GM23338 (cell line): ENCODE results near the gene KRT3. TPM values are rescaled to one million over a fixed set of nuclear protein-coding genes. Genes with fewer than 3 reads are reported as not detected.

Experiments
- ATAC-seq: fragments of 200-7000 bp; cut with Tn5 transposase; 3 replicates; pipeline ENCODE4 v1.9.1; 2020
- DNase-seq: peaks from one replicate; pipeline ENCODE4 v3.0.0-alpha.2; 2015; ENCODE audit warnings: low spot score
- H2AFZ ChIP-seq: fragments of 200-600 bp; sonication (generic); 2 replicates; pipeline ENCODE4 v1.8.0; 2016; ENCODE audit warnings: antibody characterized with exemption, mild to moderate bottlenecking, moderate library complexity
- H3F3A ChIP-seq: fragments of 200-600 bp; sonication (generic); replicated peaks from 2 replicates; pipeline ENCODE4 v1.8.0; 2017; ENCODE audit warnings: antibody characterized with exemption, mixed run types, low read depth
- H3K27ac ChIP-seq: fragments of 200-600 bp; sonication (generic); 2 replicates; pipeline ENCODE4 v1.6.1; 2016; ENCODE audit warnings: low read depth
- H3K27me3 ChIP-seq: fragments of 200-600 bp; sonication (generic); 2 replicates; pipeline ENCODE4 v1.8.0; 2016; ENCODE audit warnings: mild to moderate bottlenecking, mixed run types, moderate library complexity; ENCODE audit not compliant: insufficient read depth
- H3K36me3 ChIP-seq: fragments of 200-600 bp; sonication (generic); 2 replicates; pipeline ENCODE4 v1.8.0; 2016; ENCODE audit warnings: mild to moderate bottlenecking; ENCODE audit not compliant: insufficient read depth
- H3K4me1 ChIP-seq: fragments of 200-600 bp; sonication (generic); 2 replicates; pipeline ENCODE4 v1.8.0; 2016; ENCODE audit warnings: mild to moderate bottlenecking, moderate library complexity; ENCODE audit not compliant: insufficient read depth
- H3K4me2 ChIP-seq: fragments of 200-600 bp; sonication (generic); 2 replicates; pipeline ENCODE4 v1.7.1; 2017; ENCODE audit warnings: mixed run types
- H3K4me3 ChIP-seq: fragments of 200-600 bp; sonication (generic); 2 replicates; pipeline ENCODE4 v1.6.1; 2016; ENCODE audit warnings: mixed run types
- H3K79me2 ChIP-seq: fragments of 200-600 bp; sonication (generic); replicated peaks from 2 replicates; pipeline ENCODE4 v1.8.0; 2017; ENCODE audit warnings: mild to moderate bottlenecking; ENCODE audit not compliant: insufficient read depth
- H3K9me2 ChIP-seq: fragments of 200-600 bp; sonication (generic); 2 replicates; pipeline ENCODE4 v1.8.0; 2017; ENCODE audit not compliant: insufficient read depth
- H4K20me1 ChIP-seq: fragments of 200-600 bp; sonication (generic); replicated peaks from 2 replicates; pipeline ENCODE4 v1.8.0; 2017; ENCODE audit warnings: mild to moderate bottlenecking; ENCODE audit not compliant: insufficient read depth
- H3K27ac Mint-ChIP-seq: 2 replicates; pipeline ENCODE4 v1.8.0; 2020; ENCODE audit warnings: inconsistent platforms, mild to moderate bottlenecking, moderate library complexity, mixed read lengths
- H3K27me3 Mint-ChIP-seq: 3 replicates; pipeline ENCODE4 v1.8.0; 2022; ENCODE audit warnings: low read depth, mild to moderate bottlenecking, moderate library complexity, mixed read lengths, inconsistent platforms; ENCODE audit not compliant: insufficient read depth, poor library complexity
- H3K36me3 Mint-ChIP-seq: 3 replicates; pipeline ENCODE4 v1.8.0; 2021; ENCODE audit warnings: low read depth, mild to moderate bottlenecking, inconsistent platforms, moderate library complexity, mixed read lengths
- H3K4me1 Mint-ChIP-seq: 3 replicates; pipeline ENCODE4 v1.8.0; 2020; ENCODE audit warnings: mild to moderate bottlenecking, inconsistent platforms, mixed read lengths
- H3K4me3 Mint-ChIP-seq: 3 replicates; pipeline ENCODE4 v1.8.0; 2021; ENCODE audit warnings: moderate library complexity, mild to moderate bottlenecking, inconsistent platforms, mixed read lengths
- H3K9me3 Mint-ChIP-seq: 3 replicates; pipeline ENCODE4 v1.8.0; 2020; ENCODE audit warnings: moderate library complexity, mild to moderate bottlenecking, inconsistent platforms, mixed read lengths
- CTCF ChIP-seq, 2 experiments: fragments of 200-600 bp in 1 of 2; sonication (generic) in 1 of 2; conservative IDR thresholded peaks; 2 replicates each; pipeline versions ENCODE4 v1.5.1 to v1.6.1; 2016 to 2017; ENCODE audit warnings: antibody characterized with exemption in 2 of 2, low read depth in 2 of 2, mild to moderate bottlenecking in 2 of 2, moderate library complexity in 1 of 2
- EZH2 ChIP-seq: fragments of 200-600 bp; sonication (generic); IDR thresholded peaks from one replicate; pipeline ENCODE4 v1.8.0; 2017; ENCODE audit warnings: antibody characterized with exemption, mild to moderate bottlenecking, low read depth; ENCODE audit not compliant: unreplicated experiment
- EZH2phosphoT487 ChIP-seq: fragments of 200-600 bp; sonication (generic); IDR thresholded peaks from one replicate; pipeline ENCODE4 v1.8.1; 2018; ENCODE audit warnings: antibody characterized with exemption; ENCODE audit not compliant: unreplicated experiment
- JUNB ChIP-seq: IDR thresholded peaks from one replicate; pipeline ENCODE4 v1.6.1; 2016; ENCODE audit warnings: antibody characterized with exemption; ENCODE audit not compliant: unreplicated experiment
- NANOG ChIP-seq: IDR thresholded peaks from 2 replicates; pipeline ENCODE4 v1.6.1; 2016; ENCODE audit warnings: antibody characterized with exemption, borderline replicate concordance
- POLR2AphosphoS5 ChIP-seq: IDR thresholded peaks from 2 replicates; pipeline ENCODE4 v1.6.1; 2016; ENCODE audit warnings: antibody characterized with exemption, low read depth
- REST ChIP-seq: IDR thresholded peaks from one replicate; pipeline ENCODE4 v1.6.1; 2018; ENCODE audit warnings: antibody characterized with exemption; ENCODE audit not compliant: unreplicated experiment
- STAT1 ChIP-seq: IDR thresholded peaks from one replicate; pipeline ENCODE4 v1.6.1; 2016; ENCODE audit warnings: antibody characterized with exemption; ENCODE audit not compliant: unreplicated experiment
- ZNF114 ChIP-seq: fragments of 250-450 bp; sonication (Bioruptor Pico); IDR thresholded peaks from 2 replicates; pipeline ENCODE4 v1.5.0; 2020; ENCODE audit warnings: mild to moderate bottlenecking, moderate library complexity
- ZNF331 ChIP-seq: fragments of 250-450 bp; sonication (Bioruptor Pico); IDR thresholded peaks from 2 replicates; pipeline ENCODE4 v1.5.0; 2020; ENCODE audit warnings: low read depth, mild to moderate bottlenecking, moderate library complexity
- polyA plus RNA-seq: library from polyadenylated mRNA; unstranded; fragments of >200 nt; fragmentation: Nextera tagmentation; extraction: Ambion mirVana; gene quantifications from 2 replicates; pipeline ENCODE4 v1.2.1, GENCODE V29; 2016
- total RNA-seq: library from RNA; depleted of rRNA; stranded (reverse); fragments of >200 nt; shearing (Covaris generic); gene quantifications from 2 replicates; pipeline ENCODE4 v1.2.3, GENCODE V29; 2014
- TF ChIP-seq, protein P1 (sequence below): fragments of 250-450 bp; sonication (Bioruptor Pico); IDR thresholded peaks from 2 replicates; pipeline ENCODE4 v1.5.0; 2020; ENCODE audit warnings: mild to moderate bottlenecking, moderate library complexity
- TF ChIP-seq, protein P2 (sequence below): IDR thresholded peaks from 2 replicates; pipeline ENCODE4 v1.6.1; 2016; ENCODE audit warnings: antibody characterized with exemption

Gene KRT3
- total and polyA plus RNA-seq, 2 experiments from 2014 or later = not detected

- no peaks in the 10 kb centered on the region for H3K27me3 ChIP-seq
- H3K4me2 ChIP-seq = no peak overlapping the region
- H3K27ac ChIP-seq = no peak overlapping the region
- no peak for TF ChIP-seq CTCF (conservative IDR thresholded peaks at IDR 0.05; ENCODE audit: low read depth in 2 of 2)
- TF ChIP-seq, protein P1, sequence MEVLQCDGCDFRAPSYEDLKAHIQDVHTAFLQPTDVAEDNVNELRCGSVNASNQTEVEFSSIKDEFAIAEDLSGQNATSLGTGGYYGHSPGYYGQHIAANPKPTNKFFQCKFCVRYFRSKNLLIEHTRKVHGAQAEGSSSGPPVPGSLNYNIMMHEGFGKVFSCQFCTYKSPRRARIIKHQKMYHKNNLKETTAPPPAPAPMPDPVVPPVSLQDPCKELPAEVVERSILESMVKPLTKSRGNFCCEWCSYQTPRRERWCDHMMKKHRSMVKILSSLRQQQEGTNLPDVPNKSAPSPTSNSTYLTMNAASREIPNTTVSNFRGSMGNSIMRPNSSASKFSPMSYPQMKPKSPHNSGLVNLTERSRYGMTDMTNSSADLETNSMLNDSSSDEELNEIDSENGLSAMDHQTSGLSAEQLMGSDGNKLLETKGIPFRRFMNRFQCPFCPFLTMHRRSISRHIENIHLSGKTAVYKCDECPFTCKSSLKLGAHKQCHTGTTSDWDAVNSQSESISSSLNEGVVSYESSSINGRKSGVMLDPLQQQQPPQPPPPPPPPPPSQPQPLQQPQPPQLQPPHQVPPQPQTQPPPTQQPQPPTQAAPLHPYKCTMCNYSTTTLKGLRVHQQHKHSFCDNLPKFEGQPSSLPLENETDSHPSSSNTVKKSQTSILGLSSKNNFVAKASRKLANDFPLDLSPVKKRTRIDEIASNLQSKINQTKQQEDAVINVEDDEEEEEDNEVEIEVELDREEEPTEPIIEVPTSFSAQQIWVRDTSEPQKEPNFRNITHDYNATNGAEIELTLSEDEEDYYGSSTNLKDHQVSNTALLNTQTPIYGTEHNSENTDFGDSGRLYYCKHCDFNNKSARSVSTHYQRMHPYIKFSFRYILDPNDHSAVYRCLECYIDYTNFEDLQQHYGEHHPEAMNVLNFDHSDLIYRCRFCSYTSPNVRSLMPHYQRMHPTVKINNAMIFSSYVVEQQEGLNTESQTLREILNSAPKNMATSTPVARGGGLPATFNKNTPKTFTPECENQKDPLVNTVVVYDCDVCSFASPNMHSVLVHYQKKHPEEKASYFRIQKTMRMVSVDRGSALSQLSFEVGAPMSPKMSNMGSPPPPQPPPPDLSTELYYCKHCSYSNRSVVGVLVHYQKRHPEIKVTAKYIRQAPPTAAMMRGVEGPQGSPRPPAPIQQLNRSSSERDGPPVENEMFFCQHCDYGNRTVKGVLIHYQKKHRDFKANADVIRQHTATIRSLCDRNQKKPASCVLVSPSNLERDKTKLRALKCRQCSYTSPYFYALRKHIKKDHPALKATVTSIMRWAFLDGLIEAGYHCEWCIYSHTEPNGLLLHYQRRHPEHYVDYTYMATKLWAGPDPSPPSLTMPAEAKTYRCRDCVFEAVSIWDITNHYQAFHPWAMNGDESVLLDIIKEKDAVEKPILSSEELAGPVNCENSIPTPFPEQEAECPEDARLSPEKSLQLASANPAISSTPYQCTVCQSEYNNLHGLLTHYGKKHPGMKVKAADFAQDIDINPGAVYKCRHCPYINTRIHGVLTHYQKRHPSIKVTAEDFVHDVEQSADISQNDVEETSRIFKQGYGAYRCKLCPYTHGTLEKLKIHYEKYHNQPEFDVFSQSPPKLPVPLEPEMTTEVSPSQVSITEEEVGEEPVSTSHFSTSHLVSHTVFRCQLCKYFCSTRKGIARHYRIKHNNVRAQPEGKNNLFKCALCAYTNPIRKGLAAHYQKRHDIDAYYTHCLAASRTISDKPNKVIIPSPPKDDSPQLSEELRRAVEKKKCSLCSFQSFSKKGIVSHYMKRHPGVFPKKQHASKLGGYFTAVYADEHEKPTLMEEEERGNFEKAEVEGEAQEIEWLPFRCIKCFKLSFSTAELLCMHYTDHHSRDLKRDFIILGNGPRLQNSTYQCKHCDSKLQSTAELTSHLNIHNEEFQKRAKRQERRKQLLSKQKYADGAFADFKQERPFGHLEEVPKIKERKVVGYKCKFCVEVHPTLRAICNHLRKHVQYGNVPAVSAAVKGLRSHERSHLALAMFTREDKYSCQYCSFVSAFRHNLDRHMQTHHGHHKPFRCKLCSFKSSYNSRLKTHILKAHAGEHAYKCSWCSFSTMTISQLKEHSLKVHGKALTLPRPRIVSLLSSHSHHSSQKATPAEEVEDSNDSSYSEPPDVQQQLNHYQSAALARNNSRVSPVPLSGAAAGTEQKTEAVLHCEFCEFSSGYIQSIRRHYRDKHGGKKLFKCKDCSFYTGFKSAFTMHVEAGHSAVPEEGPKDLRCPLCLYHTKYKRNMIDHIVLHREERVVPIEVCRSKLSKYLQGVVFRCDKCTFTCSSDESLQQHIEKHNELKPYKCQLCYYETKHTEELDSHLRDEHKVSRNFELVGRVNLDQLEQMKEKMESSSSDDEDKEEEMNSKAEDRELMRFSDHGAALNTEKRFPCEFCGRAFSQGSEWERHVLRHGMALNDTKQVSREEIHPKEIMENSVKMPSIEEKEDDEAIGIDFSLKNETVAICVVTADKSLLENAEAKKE (CRISPR knock-in tag) = no peak
- no peak for TF ChIP-seq NANOG
- no peak for TF ChIP-seq EZH2
- TF ChIP-seq JUNB = no peak
- no peak for TF ChIP-seq ZNF114
- TF ChIP-seq ZNF331 (CRISPR knock-in tag) = no peak
- no peak for TF ChIP-seq POLR2AphosphoS5
- no peak for TF ChIP-seq STAT1
- TF ChIP-seq, protein P2, sequence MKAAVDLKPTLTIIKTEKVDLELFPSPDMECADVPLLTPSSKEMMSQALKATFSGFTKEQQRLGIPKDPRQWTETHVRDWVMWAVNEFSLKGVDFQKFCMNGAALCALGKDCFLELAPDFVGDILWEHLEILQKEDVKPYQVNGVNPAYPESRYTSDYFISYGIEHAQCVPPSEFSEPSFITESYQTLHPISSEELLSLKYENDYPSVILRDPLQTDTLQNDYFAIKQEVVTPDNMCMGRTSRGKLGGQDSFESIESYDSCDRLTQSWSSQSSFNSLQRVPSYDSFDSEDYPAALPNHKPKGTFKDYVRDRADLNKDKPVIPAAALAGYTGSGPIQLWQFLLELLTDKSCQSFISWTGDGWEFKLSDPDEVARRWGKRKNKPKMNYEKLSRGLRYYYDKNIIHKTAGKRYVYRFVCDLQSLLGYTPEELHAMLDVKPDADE = no peak
- TF ChIP-seq EZH2phosphoT487 = no peak
- TF ChIP-seq REST = no peak
- Mint-ChIP-seq H3K27me3 (peaks cover 6% of the 10 kb centered on the region), H3K9me3 (no peaks in the 10 kb centered on the region), H3K27ac (no peak overlapping the region), H3K4me1 (no peaks in the 10 kb centered on the region), H3K4me3 (no peak overlapping the region), H3K36me3 (no peaks in the 10 kb centered on the region)
- no peaks in the 10 kb centered on the region for H3K79me2 ChIP-seq
- H4K20me1 ChIP-seq = no peaks in the 10 kb centered on the region
- no peaks in the 10 kb centered on the region for H3K36me3 ChIP-seq
- no peak overlapping the region for H2AFZ ChIP-seq
- H3K4me3 ChIP-seq = no peak overlapping the region
- no peaks in the 10 kb centered on the region for H3K9me2 ChIP-seq
- H3K4me1 ChIP-seq = no peaks in the 10 kb centered on the region
- no peak for DNase-seq
- no peaks in the 10 kb centered on the region for H3F3A ChIP-seq
- ATAC-seq = no peak
Observed at GRCh38 chr12:52839436-52840105, 43.7 kb upstream of the KRT3 start.
